Keratinocyte (primary cell): ENCODE measurements around the gene RBMS3.

Source experiments
- EZH2 ChIP-seq: IDR thresholded peaks from one replicate; pipeline ENCODE4 v1.6.1; 2012; ENCODE audit warnings: inconsistent platforms, mild to moderate bottlenecking, low read length, moderate library complexity
- TF ChIP-seq, protein P1 (sequence below), 3 experiments: IDR thresholded peaks in 1 of 3; conservative IDR thresholded peaks in 1 of 3; optimal IDR thresholded peaks in 1 of 3; 2 replicates in 2 of 3; 3 replicates in 1 of 3; pipeline versions ENCODE3 to v1.5.1; 2011; ENCODE audit warnings: low read length in 3 of 3, mild to moderate bottlenecking in 3 of 3, moderate library complexity in 2 of 3, control low read depth in 1 of 3, inconsistent platforms in 1 of 3; ENCODE audit not compliant: insufficient read depth in 2 of 3; ENCODE audit errors: extremely low read depth in 1 of 3

DNA sequence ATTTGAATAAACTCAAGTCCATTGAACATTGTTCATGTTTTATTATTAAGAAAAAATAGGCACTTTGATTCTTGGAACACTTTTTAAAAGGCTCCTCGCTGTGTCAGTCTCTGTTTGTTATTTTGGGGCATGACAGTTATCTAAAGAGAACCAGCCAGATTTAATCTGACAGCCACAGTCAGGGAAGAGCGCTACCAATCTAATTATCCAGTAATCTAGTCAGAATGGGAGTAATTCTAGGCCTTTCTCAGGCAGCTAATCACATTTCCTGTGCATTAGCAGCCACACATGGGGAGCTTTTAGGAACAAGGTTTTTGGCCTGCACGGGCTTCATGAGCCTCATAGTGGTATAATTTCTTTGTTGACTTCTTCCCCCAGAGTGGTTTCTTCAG is 362.2 kb downstream of the RBMS3 start:
- TF ChIP-seq, protein P1, sequence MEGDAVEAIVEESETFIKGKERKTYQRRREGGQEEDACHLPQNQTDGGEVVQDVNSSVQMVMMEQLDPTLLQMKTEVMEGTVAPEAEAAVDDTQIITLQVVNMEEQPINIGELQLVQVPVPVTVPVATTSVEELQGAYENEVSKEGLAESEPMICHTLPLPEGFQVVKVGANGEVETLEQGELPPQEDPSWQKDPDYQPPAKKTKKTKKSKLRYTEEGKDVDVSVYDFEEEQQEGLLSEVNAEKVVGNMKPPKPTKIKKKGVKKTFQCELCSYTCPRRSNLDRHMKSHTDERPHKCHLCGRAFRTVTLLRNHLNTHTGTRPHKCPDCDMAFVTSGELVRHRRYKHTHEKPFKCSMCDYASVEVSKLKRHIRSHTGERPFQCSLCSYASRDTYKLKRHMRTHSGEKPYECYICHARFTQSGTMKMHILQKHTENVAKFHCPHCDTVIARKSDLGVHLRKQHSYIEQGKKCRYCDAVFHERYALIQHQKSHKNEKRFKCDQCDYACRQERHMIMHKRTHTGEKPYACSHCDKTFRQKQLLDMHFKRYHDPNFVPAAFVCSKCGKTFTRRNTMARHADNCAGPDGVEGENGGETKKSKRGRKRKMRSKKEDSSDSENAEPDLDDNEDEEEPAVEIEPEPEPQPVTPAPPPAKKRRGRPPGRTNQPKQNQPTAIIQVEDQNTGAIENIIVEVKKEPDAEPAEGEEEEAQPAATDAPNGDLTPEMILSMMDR (optimal IDR thresholded peaks at IDR 0.05 in 1 of 3, IDR thresholded peaks at IDR 0.05 in 1 of 3, conservative IDR thresholded peaks at IDR 0.05 in 1 of 3; ENCODE audit: extremely low read depth in 1 of 3, insufficient read depth in 2 of 3, low read length in 3 of 3) = no peak
- no peak for TF ChIP-seq EZH2
